MCF 10A (cell line): Measurements from ENCODE around the gene CHRM2. TPM values are rescaled to one million over a fixed set of nuclear protein-coding genes. Genes with fewer than 3 reads are reported as not detected.

Source experiments
- BruUV-seq: library from RNA; stranded (reverse); fragments of 400-500 nt; replicated peaks from 2 replicates; lab custom pipeline; 2021; lab: Mats Ljungman, UMichigan
- CTCF ChIA-PET: fragments of 300-600 bp; sonication (Branson Sonifier 250); formaldehyde crosslinking; extraction: SDS; loops from one replicate; lab custom pipeline; 2021; ENCODE audit warnings: antibody characterized with exemption, inconsistent platforms; lab: Yijun Ruan, JAX
- POLR2A ChIA-PET: fragments of 300-600, 350-650 bp; sonication (Branson Sonifier 250); formaldehyde crosslinking; extraction: SDS; loops from one replicate; lab custom pipeline; 2020; ENCODE audit warnings: antibody characterized with exemption, inconsistent platforms; lab: Yijun Ruan, JAX
- DNase-seq: peaks from one replicate; pipeline ENCODE4 v3.0.0-alpha.2; 2018; ENCODE audit not compliant: unreplicated experiment
- H3K27ac Mint-ChIP-seq: one replicate; pipeline ENCODE4 v1.8.0; 2022; ENCODE audit warnings: mild to moderate bottlenecking, low read depth, mixed read lengths; ENCODE audit not compliant: unreplicated experiment
- H3K27me3 Mint-ChIP-seq: one replicate; pipeline ENCODE4 v1.8.0; 2022; ENCODE audit warnings: mixed read lengths; ENCODE audit not compliant: insufficient read depth, unreplicated experiment
- H3K36me3 Mint-ChIP-seq: one replicate; pipeline ENCODE4 v1.8.0; 2022; ENCODE audit warnings: mild to moderate bottlenecking, moderate library complexity, mixed read lengths; ENCODE audit not compliant: insufficient read depth, unreplicated experiment
- H3K4me1 Mint-ChIP-seq: one replicate; pipeline ENCODE4 v1.8.0; 2022; ENCODE audit warnings: mixed read lengths; ENCODE audit not compliant: insufficient read depth, unreplicated experiment
- H3K4me3 Mint-ChIP-seq: one replicate; pipeline ENCODE4 v1.8.0; 2022; ENCODE audit warnings: mild to moderate bottlenecking, moderate library complexity, mixed read lengths; ENCODE audit not compliant: unreplicated experiment
- H3K9me3 Mint-ChIP-seq: one replicate; pipeline ENCODE4 v1.8.0; 2022; ENCODE audit warnings: mixed read lengths; ENCODE audit not compliant: unreplicated experiment
- CTCF ChIP-seq: fragments of 200-600 bp; IDR thresholded peaks from one replicate; pipeline ENCODE4 v1.8.0; 2022; ENCODE audit warnings: antibody characterized with exemption, mild to moderate bottlenecking; ENCODE audit not compliant: unreplicated experiment
- intact Hi-C: fragments of 100-400 bp; cut with micrococcal nuclease; formaldehyde crosslinking; loops from 2 replicates; pipeline ENCODE4 v1.14.1; 2022
- total RNA-seq: library from RNA; stranded (reverse); gene quantifications from 2 replicates; pipeline ENCODE4 v1.2.3, GENCODE V29; 2022

The CHRM2 gene
- total RNA-seq, 1 experiment from 2014 or later = not detected

GRCh38 chr7:136940122-136940521 lies 71.7 kb downstream of the CHRM2 start:
- ChIA-PET CTCF (no interaction called here), POLR2A (no interaction called here)
- Mint-ChIP-seq H3K4me1 (no peaks in the 10 kb centered on the region), H3K27me3 (peaks cover 19% of the 10 kb centered on the region), H3K9me3 (no peaks in the 10 kb centered on the region), H3K27ac (no peak overlapping the region), H3K36me3 (no peaks in the 10 kb centered on the region), H3K4me3 (no peak overlapping the region)
- no TSS peak for BruUV-seq
- intact Hi-C loops = no loop called here
- no peak for DNase-seq
- TF ChIP-seq CTCF = no peak

GRCh38 chr7:136940917-136941316 lies 72.5 kb downstream of the CHRM2 start:
- BruUV-seq = no TSS peak
- H3K9me3 Mint-ChIP-seq = no peaks in the 10 kb centered on the region
- intact Hi-C loops = no loop called here
- no peak overlapping the region for H3K27ac Mint-ChIP-seq
- POLR2A ChIA-PET = interaction anchor here (0.6 kb wide), 1 partner anchor 29 kb away, joined by 3 read pairs; no protein-coding TSS in a partner anchor
- H3K27me3 Mint-ChIP-seq = peaks cover 19% of the 10 kb centered on the region
- no peak for TF ChIP-seq CTCF
- H3K4me1 Mint-ChIP-seq = no peaks in the 10 kb centered on the region
- DNase-seq = no peak
- CTCF ChIA-PET = no interaction called here
- H3K36me3 Mint-ChIP-seq = no peaks in the 10 kb centered on the region
- no peak overlapping the region for H3K4me3 Mint-ChIP-seq

- Mint-ChIP-seq H3K27ac (no peak overlapping the region), H3K9me3 (no peaks in the 10 kb centered on the region), H3K36me3 (no peaks in the 10 kb centered on the region), H3K4me3 (no peak overlapping the region), H3K27me3 (peaks cover 19% of the 10 kb centered on the region), H3K4me1 (no peaks in the 10 kb centered on the region)
- intact Hi-C loops = no loop called here
- TF ChIP-seq CTCF = no peak
- DNase-seq = no peak
- CTCF ChIA-PET = interaction anchor here (0.6 kb wide), 1 partner anchor 25 kb away, joined by 3 read pairs; no protein-coding TSS in a partner anchor
- BruUV-seq = no TSS peak
- POLR2A ChIA-PET = interaction anchor here (0.6 kb wide), 1 partner anchor 960 kb away, joined by 3 read pairs; no protein-coding TSS in a partner anchor
Observed at GRCh38 chr7:136941816-136942215, 73.4 kb downstream of the CHRM2 start.

- CTCF ChIA-PET = no interaction called here
- no peak for TF ChIP-seq CTCF
- Mint-ChIP-seq H3K27me3 (peaks cover 19% of the 10 kb centered on the region), H3K4me1 (no peaks in the 10 kb centered on the region), H3K36me3 (no peaks in the 10 kb centered on the region), H3K9me3 (no peaks in the 10 kb centered on the region), H3K27ac (no peak overlapping the region), H3K4me3 (no peak overlapping the region)
- intact Hi-C loops = no loop called here
- BruUV-seq = no TSS peak
- POLR2A ChIA-PET = no interaction called here
- DNase-seq = no peak
Observed at GRCh38 chr7:136942401-136942800, 73.9 kb downstream of the CHRM2 start.
